Nephron (organoid): ENCODE results near the gene KCNA1.

Source experiments
- H3K27ac Mint-ChIP-seq, 3 experiments: 2 replicates each; pipeline ENCODE4 v1.8.0; 2020; ENCODE audit warnings: mixed read lengths in 3 of 3, mild to moderate bottlenecking in 2 of 3, moderate library complexity in 1 of 3
- H3K27me3 Mint-ChIP-seq: 2 replicates; pipeline ENCODE4 v1.8.0; 2021; ENCODE audit warnings: low read depth, mild to moderate bottlenecking, moderate library complexity, mixed read lengths
- H3K36me3 Mint-ChIP-seq: 2 replicates; pipeline ENCODE4 v1.8.0; 2020; ENCODE audit warnings: low read depth, mixed read lengths
- H3K4me1 Mint-ChIP-seq: 2 replicates; pipeline ENCODE4 v1.8.0; 2020; ENCODE audit warnings: mixed read lengths
- H3K4me3 Mint-ChIP-seq, 3 experiments: 2 replicates each; pipeline ENCODE4 v1.8.0; 2020; ENCODE audit warnings: mild to moderate bottlenecking in 3 of 3, mixed read lengths in 3 of 3, moderate library complexity in 2 of 3
- H3K9me3 Mint-ChIP-seq: 2 replicates; pipeline ENCODE4 v1.8.0; 2020; ENCODE audit warnings: mixed read lengths
- CTCF ChIP-seq, 3 experiments: fragments of 200-600 bp; sonication (generic); IDR thresholded peaks; one replicate each; pipeline ENCODE4 v1.5.0; 2021; ENCODE audit warnings: antibody characterized with exemption in 3 of 3; ENCODE audit not compliant: unreplicated experiment in 3 of 3

KCNA1 gene

GRCh38 chr12:4900327-4900726 is 9.4 kb upstream of the KCNA1 start:
- Mint-ChIP-seq H3K4me3 (no peak overlapping the region), H3K27me3 (peaks cover 62% of the 10 kb centered on the region), H3K9me3 (no peaks in the 10 kb centered on the region), H3K27ac (no peak overlapping the region), H3K4me1 (no peaks in the 10 kb centered on the region), H3K36me3 (no peaks in the 10 kb centered on the region)
- TF ChIP-seq CTCF (IDR thresholded peaks at IDR 0.05; ENCODE audit: unreplicated experiment in 3 of 3), result no peak

GRCh38 chr12:4905316-4905715 is 4.4 kb upstream of the KCNA1 start:
- H3K4me1 Mint-ChIP-seq, result no peaks in the 10 kb centered on the region
- H3K36me3 Mint-ChIP-seq, result no peaks in the 10 kb centered on the region
- peaks cover 30% of the 10 kb centered on the region for H3K27me3 Mint-ChIP-seq
- no peak overlapping the region for H3K27ac Mint-ChIP-seq
- no peaks in the 10 kb centered on the region for H3K9me3 Mint-ChIP-seq
- H3K4me3 Mint-ChIP-seq, result no peak overlapping the region
- no peak for TF ChIP-seq CTCF (IDR thresholded peaks at IDR 0.05; ENCODE audit: unreplicated experiment in 3 of 3)

GRCh38 chr12:4908684-4909409 is 858 bp upstream of the KCNA1 start:
- H3K4me1 Mint-ChIP-seq, result peaks cover 9% of the 10 kb centered on the region
- H3K27me3 Mint-ChIP-seq, result no peaks in the 10 kb centered on the region
- H3K9me3 Mint-ChIP-seq, result peaks cover 9% of the 10 kb centered on the region
- peak in 2 of 3 experiments; percentile 33 to 35 for TF ChIP-seq CTCF (IDR thresholded peaks at IDR 0.05; ENCODE audit: unreplicated experiment in 3 of 3)
- peaks cover 7% of the 10 kb centered on the region for H3K36me3 Mint-ChIP-seq
- no peak overlapping the region for H3K27ac Mint-ChIP-seq
- peak overlapping the region; percentile 63 to 73 (median 68) for H3K4me3 Mint-ChIP-seq

- H3K27ac Mint-ChIP-seq, result no peak overlapping the region
- H3K4me3 Mint-ChIP-seq, result peak overlapping the region; percentile 63 to 68 (median 67)
- H3K9me3 Mint-ChIP-seq, result peaks cover 9% of the 10 kb centered on the region
- peaks cover 7% of the 10 kb centered on the region for H3K36me3 Mint-ChIP-seq
- H3K27me3 Mint-ChIP-seq, result no peaks in the 10 kb centered on the region
- no peak for TF ChIP-seq CTCF (IDR thresholded peaks at IDR 0.05; ENCODE audit: unreplicated experiment in 3 of 3)
- H3K4me1 Mint-ChIP-seq, result peaks cover 9% of the 10 kb centered on the region
Measured at GRCh38 chr12:4909410-4909733, 333 bp upstream of the KCNA1 start.

GRCh38 chr12:4910502-4911315 is 1.0 kb downstream of the KCNA1 start:
- TF ChIP-seq CTCF (IDR thresholded peaks at IDR 0.05; ENCODE audit: unreplicated experiment in 3 of 3), result no peak
- Mint-ChIP-seq H3K4me3 (peak overlapping the region; percentile 83 to 92 (median 88)), H3K27ac (no peak overlapping the region), H3K27me3 (no peaks in the 10 kb centered on the region), H3K4me1 (peaks cover 9% of the 10 kb centered on the region), H3K36me3 (peaks cover 7% of the 10 kb centered on the region), H3K9me3 (peaks cover 9% of the 10 kb centered on the region)
